PC-3 (cell line): ENCODE data around the gene MRPS14. TPM values are rescaled to one million over a fixed set of nuclear protein-coding genes. Genes with fewer than 3 reads are reported as not detected.

Experiments
- ATAC-seq: fragments of 200-7000 bp; cut with Tn5 transposase; 2 replicates; pipeline ENCODE4 v1.9.1; 2020; ENCODE audit warnings: mild to moderate bottlenecking, moderate library complexity
- BruUV-seq: library from RNA; stranded (reverse); fragments of 400-500 nt; replicated peaks from 2 replicates; lab custom pipeline; 2021; lab: Mats Ljungman, UMichigan
- CTCF ChIA-PET: fragments of 300-600 bp; sonication (Branson Sonifier 250); formaldehyde crosslinking; loops from one replicate; lab custom pipeline; 2022; ENCODE audit warnings: antibody characterized with exemption; lab: Charles Lee
- POLR2A ChIA-PET: fragments of 300-600 bp; sonication (Branson Sonifier 250); formaldehyde crosslinking; loops from one replicate; lab custom pipeline; 2022; ENCODE audit warnings: antibody characterized with exemption; ENCODE audit not compliant: unreplicated experiment; lab: Charles Lee
- DNase-seq: peaks from one replicate; pipeline ENCODE4 v3.0.0-alpha.2; 2015
- H2AFZ ChIP-seq: fragments of 300-600 bp; sonication (generic); 2 replicates; pipeline ENCODE4 v1.6.0; 2016; ENCODE audit warnings: antibody characterized with exemption, low read length
- H3F3A ChIP-seq: fragments of 300-600 bp; sonication (generic); one replicate; pipeline ENCODE4 v1.6.0; 2017; ENCODE audit warnings: antibody characterized with exemption, low read length, control low read depth, mild to moderate bottlenecking; ENCODE audit not compliant: unreplicated experiment
- H3K27ac ChIP-seq: fragments of 300-600 bp; sonication (generic); 2 replicates; pipeline ENCODE4 v1.5.1; 2016; ENCODE audit warnings: mild to moderate bottlenecking, low read length
- H3K27me3 ChIP-seq: fragments of 300-600 bp; sonication (generic); 2 replicates; pipeline ENCODE4 v1.6.1; 2016; ENCODE audit warnings: low read length, mixed read lengths
- H3K36me3 ChIP-seq: fragments of 300-600 bp; sonication (generic); 2 replicates; pipeline ENCODE4 v1.6.1; 2016; ENCODE audit warnings: low read depth, mixed run types, low read length, mixed read lengths
- H3K4me1 ChIP-seq: fragments of 300-600 bp; sonication (generic); 2 replicates; pipeline ENCODE4 v1.5.1; 2016; ENCODE audit warnings: low read length; ENCODE audit not compliant: insufficient read depth
- H3K4me2 ChIP-seq: fragments of 300-600 bp; sonication (generic); 2 replicates; pipeline ENCODE4 v1.6.0; 2016; ENCODE audit warnings: low read length
- H3K4me3 ChIP-seq: fragments of 300-600 bp; sonication (generic); 2 replicates; pipeline ENCODE4 v1.5.1; 2016; ENCODE audit warnings: mild to moderate bottlenecking, low read length, mixed read lengths
- H3K79me2 ChIP-seq: fragments of 300-600 bp; sonication (generic); 2 replicates; pipeline ENCODE4 v1.6.1; 2017; ENCODE audit warnings: low read length, mixed read lengths
- H3K9ac ChIP-seq: fragments of 300-600 bp; sonication (generic); 2 replicates; pipeline ENCODE4 v1.6.0; 2016; ENCODE audit warnings: mild to moderate bottlenecking, low read length
- H3K9me2 ChIP-seq: fragments of 300-600 bp; sonication (generic); replicated peaks from 2 replicates; pipeline ENCODE4 v1.6.1; 2016; ENCODE audit warnings: mixed run types, low read length, mixed read lengths
- H3K9me3 ChIP-seq: fragments of 300-600 bp; sonication (generic); 2 replicates; pipeline ENCODE4 v1.6.1; 2016; ENCODE audit warnings: low read length, mixed read lengths
- H4K20me1 ChIP-seq: fragments of 300-600 bp; sonication (generic); 2 replicates; pipeline ENCODE4 v1.6.1; 2016; ENCODE audit warnings: low read length, mixed read lengths
- CTCF ChIP-seq: fragments of 300-600 bp; sonication (generic); conservative IDR thresholded peaks from 2 replicates; pipeline ENCODE4 v1.5.1; 2017; ENCODE audit warnings: antibody characterized with exemption, low read depth, mild to moderate bottlenecking, low read length
- EZH2 ChIP-seq: fragments of 300-600 bp; sonication (generic); IDR thresholded peaks from one replicate; pipeline ENCODE4 v1.6.1; 2017; ENCODE audit warnings: antibody characterized with exemption, mild to moderate bottlenecking, low read length; ENCODE audit not compliant: unreplicated experiment
- EZH2phosphoT487 ChIP-seq: fragments of 300-600 bp; sonication (generic); IDR thresholded peaks from 2 replicates; pipeline ENCODE4 v1.6.1; 2018; ENCODE audit warnings: mild to moderate bottlenecking, antibody characterized with exemption, low read length, borderline replicate concordance
- intact Hi-C: fragments of 100-400 bp; cut with micrococcal nuclease; formaldehyde crosslinking; loops from 2 replicates; pipeline ENCODE4 v1.9.0; 2023
- total RNA-seq: library from RNA; depleted of rRNA; stranded (reverse); fragments of >200 nt; gene quantifications from 2 replicates; pipeline ENCODE4 v1.2.3, GENCODE V29; 2014; rRNA removed

MRPS14 gene
- total RNA-seq, 1 experiment from 2014 or later = 21.8 TPM

- Histone ChIP-seq H3K4me3 (no peak overlapping the region), H3K4me2 (no peak overlapping the region), H3F3A (no peaks in the 10 kb centered on the region), H3K9me3 (no peaks in the 10 kb centered on the region), H2AFZ (no peak overlapping the region), H3K9me2 (no peaks in the 10 kb centered on the region), H3K9ac (no peak overlapping the region), H3K4me1 (peaks cover 37% of the 10 kb centered on the region), H4K20me1 (no peaks in the 10 kb centered on the region), H3K27me3 (no peaks in the 10 kb centered on the region), H3K79me2 (no peaks in the 10 kb centered on the region), H3K36me3 (no peaks in the 10 kb centered on the region), H3K27ac (no peak overlapping the region)
- DNase-seq (no peak), ATAC-seq (no peak; the same call in 1 of the 2 replicates)
- POLR2A ChIA-PET = no interaction called here
- TF ChIP-seq CTCF = no peak
- TF ChIP-seq EZH2 = no peak
- no peak for TF ChIP-seq EZH2phosphoT487
- CTCF ChIA-PET = no interaction called here
- intact Hi-C loops = no loop called here
- BruUV-seq = no TSS peak
Observed at GRCh38 chr1:174964261-174964971, 58.8 kb downstream of the MRPS14 start.

- Histone ChIP-seq H3K27ac (no peak overlapping the region), H3K9me3 (no peaks in the 10 kb centered on the region), H3K36me3 (no peaks in the 10 kb centered on the region), H3K4me1 (peaks cover 29% of the 10 kb centered on the region), H2AFZ (no peak overlapping the region), H3K27me3 (no peaks in the 10 kb centered on the region), H3K4me2 (no peak overlapping the region), H3K79me2 (no peaks in the 10 kb centered on the region), H3F3A (no peaks in the 10 kb centered on the region), H3K9me2 (no peaks in the 10 kb centered on the region), H4K20me1 (no peaks in the 10 kb centered on the region), H3K9ac (no peak overlapping the region), H3K4me3 (no peak overlapping the region)
- ATAC-seq (0 out of 2 replicates have a peak, but pooled peaks have one; percentile 29), DNase-seq (peak; percentile 52)
- TF ChIP-seq EZH2phosphoT487 (no peak), EZH2 (no peak), CTCF (no peak)
- CTCF ChIA-PET = no interaction called here
- intact Hi-C loops = no loop called here
- BruUV-seq = no TSS peak
- POLR2A ChIA-PET = no interaction called here
Observed at GRCh38 chr1:174963529-174964125, 59.6 kb downstream of the MRPS14 start.

Other genes with a start within 250 kb of the MRPS14 start
- 342 and 498 TPM in 2 replicates for gene CACYBP, start 23.5 kb downstream of the MRPS14 start, total RNA-seq
- not detected in 2 replicates for gene TNN, start 44.4 kb upstream of the MRPS14 start, total RNA-seq
- 17.8 and 19.4 TPM in 2 replicates for gene KIAA0040, start 169.4 kb upstream of the MRPS14 start, total RNA-seq